Activated gamma-delta T cell treated with Interleukin-2 at 50 U/mL for 16 hours (primary cell): ENCODE measurements around the gene GUCD1.
A peak's percentile ranks its signal among the peaks of the same experiment; 100 is the strongest.

Experiments used
- DNase-seq: peaks from one replicate; pipeline ENCODE4 v3.0.0-alpha.2; 2020

GUCD1 gene

GRCh38 chr22:24523873-24524272 lies 31.1 kb downstream of the GUCD1 start:
- no peak for DNase-seq

- no peak for DNase-seq
These were observed 33.1 kb downstream of the GUCD1 start for GRCh38 chr22:24521791-24522245.

GRCh38 chr22:24519496-24519895 lies 35.4 kb downstream of the GUCD1 start:
- no peak for DNase-seq

- no peak for DNase-seq
These were observed 36.0 kb downstream of the GUCD1 start for GRCh38 chr22:24518771-24519485.

- no peak for DNase-seq
These were observed 36.7 kb downstream of the GUCD1 start for GRCh38 chr22:24518228-24518627.

- DNase-seq = no peak
These were observed 37.5 kb downstream of the GUCD1 start for GRCh38 chr22:24517446-24517845.

GRCh38 chr22:24516301-24516737 lies 38.6 kb downstream of the GUCD1 start:
- no peak for DNase-seq

- no peak for DNase-seq
These were observed 40.0 kb downstream of the GUCD1 start for GRCh38 chr22:24515027-24515338.

GRCh38 chr22:24514241-24515026 lies 40.5 kb downstream of the GUCD1 start:
- no peak for DNase-seq

GRCh38 chr22:24513378-24514240 lies 41.3 kb downstream of the GUCD1 start:
- DNase-seq = no peak

GRCh38 chr22:24512043-24512442 lies 42.9 kb downstream of the GUCD1 start:
- no peak for DNase-seq

GRCh38 chr22:24510637-24511625 lies 44.0 kb downstream of the GUCD1 start:
- DNase-seq = no peak

GRCh38 chr22:24507716-24508115 lies 47.2 kb downstream of the GUCD1 start:
- DNase-seq = no peak

- no peak for DNase-seq
These were observed 48.0 kb downstream of the GUCD1 start for GRCh38 chr22:24506802-24507438.

GRCh38 chr22:24504956-24505736 lies 49.8 kb downstream of the GUCD1 start:
- DNase-seq = no peak

- no peak for DNase-seq
These were observed 50.4 kb downstream of the GUCD1 start for GRCh38 chr22:24504540-24504939.

GRCh38 chr22:24503843-24504338 lies 51.0 kb downstream of the GUCD1 start:
- DNase-seq = no peak

- DNase-seq = peak; percentile 65
These were observed 51.6 kb downstream of the GUCD1 start for GRCh38 chr22:24503137-24503842.

GRCh38 chr22:24502541-24502940 lies 52.4 kb downstream of the GUCD1 start:
- DNase-seq = no peak

GRCh38 chr22:24502034-24502433 lies 52.9 kb downstream of the GUCD1 start:
- DNase-seq = no peak
